HL-60 (cell line): ENCODE data around the gene VSTM2L.

ENCODE experiments used
- DNase-seq, 2 experiments: peaks; one replicate each; pipeline ENCODE4 v3.0.0-alpha.2; 2010 to 2020; ENCODE audit warnings: low read depth in 1 of 2, low spot score in 1 of 2
- H3K27ac ChIP-seq: fragments of 250-450 bp; sonication (Bioruptor Pico); replicated peaks from 2 replicates; pipeline ENCODE4 v1.5.1; 2020; ENCODE audit warnings: mild to moderate bottlenecking, moderate library complexity
- H3K27me3 ChIP-seq: fragments of 250-450 bp; sonication (Bioruptor Pico); 2 replicates; pipeline ENCODE4 v1.5.1; 2021; ENCODE audit warnings: mild to moderate bottlenecking, moderate library complexity; ENCODE audit not compliant: insufficient read depth, poor library complexity, severe bottlenecking
- H3K4me3 ChIP-seq: replicated peaks from 2 replicates; pipeline ENCODE4 v1.5.1; 2011; ENCODE audit warnings: mild to moderate bottlenecking, control low read depth, low read length; ENCODE audit not compliant: insufficient read depth
- CTCF ChIP-seq: IDR thresholded peaks from one replicate; pipeline ENCODE4 v1.5.1; 2011; ENCODE audit warnings: low read length, control low read depth, inconsistent platforms; ENCODE audit not compliant: insufficient read depth
- GABPA ChIP-seq: IDR thresholded peaks from 2 replicates; pipeline ENCODE4 v1.6.1; 2012; ENCODE audit warnings: low read depth
- POLR2AphosphoS5 ChIP-seq: IDR thresholded peaks from 2 replicates; pipeline ENCODE4 v1.6.1; 2012; ENCODE audit warnings: low read depth
- REST ChIP-seq: IDR thresholded peaks from 2 replicates; pipeline ENCODE4 v1.6.1; 2012; ENCODE audit warnings: low read depth; ENCODE audit not compliant: insufficient replicate concordance
- SPI1 ChIP-seq: IDR thresholded peaks from 2 replicates; pipeline ENCODE4 v1.6.1; 2012; ENCODE audit warnings: low read depth, mild to moderate bottlenecking, borderline replicate concordance

Gene VSTM2L

GRCh38 chr20:37915434-37915787, 12.5 kb downstream of the VSTM2L start:
- TF ChIP-seq SPI1 (no peak), REST (no peak), GABPA (no peak), CTCF (no peak), POLR2AphosphoS5 (no peak)
- Histone ChIP-seq H3K27me3 (peaks cover 56% of the 10 kb centered on the region), H3K4me3 (no peak overlapping the region), H3K27ac (no peak overlapping the region)
- no peak for DNase-seq

GRCh38 chr20:37915800-37916570, 13.1 kb downstream of the VSTM2L start:
- TF ChIP-seq CTCF (no peak), REST (no peak), POLR2AphosphoS5 (no peak), GABPA (no peak)
- H3K4me3 ChIP-seq = no peak overlapping the region
- no peak for DNase-seq
- no peak overlapping the region for H3K27ac ChIP-seq
- H3K27me3 ChIP-seq = peaks cover 53% of the 10 kb centered on the region

GRCh38 chr20:37917461-37917860, 14.5 kb downstream of the VSTM2L start:
- peaks cover 43% of the 10 kb centered on the region for H3K27me3 ChIP-seq
- DNase-seq = peak in 1 of 2 experiments; percentile 15
- TF ChIP-seq REST (no peak), POLR2AphosphoS5 (no peak)
- H3K4me3 ChIP-seq = no peak overlapping the region
- H3K27ac ChIP-seq = no peak overlapping the region
